Hepatocyte (in vitro differentiated cells): Measurements from ENCODE around the gene SHROOM3.

Experiments used
- EZH2 ChIP-seq: fragments of 200-600 bp; sonication (generic); IDR thresholded peaks from 2 replicates; pipeline ENCODE4 v1.6.1; 2016; ENCODE audit warnings: antibody characterized with exemption, mild to moderate bottlenecking, borderline replicate concordance
- TF ChIP-seq, protein P1 (sequence below): fragments of 200-600 bp; sonication (generic); IDR thresholded peaks from 2 replicates; pipeline ENCODE4 v1.5.1; 2016; ENCODE audit warnings: antibody characterized with exemption, mild to moderate bottlenecking; ENCODE audit not compliant: poor library complexity

GRCh38 chr4:76532805-76533204, 97.8 kb downstream of the SHROOM3 start:
- TF ChIP-seq, protein P1, sequence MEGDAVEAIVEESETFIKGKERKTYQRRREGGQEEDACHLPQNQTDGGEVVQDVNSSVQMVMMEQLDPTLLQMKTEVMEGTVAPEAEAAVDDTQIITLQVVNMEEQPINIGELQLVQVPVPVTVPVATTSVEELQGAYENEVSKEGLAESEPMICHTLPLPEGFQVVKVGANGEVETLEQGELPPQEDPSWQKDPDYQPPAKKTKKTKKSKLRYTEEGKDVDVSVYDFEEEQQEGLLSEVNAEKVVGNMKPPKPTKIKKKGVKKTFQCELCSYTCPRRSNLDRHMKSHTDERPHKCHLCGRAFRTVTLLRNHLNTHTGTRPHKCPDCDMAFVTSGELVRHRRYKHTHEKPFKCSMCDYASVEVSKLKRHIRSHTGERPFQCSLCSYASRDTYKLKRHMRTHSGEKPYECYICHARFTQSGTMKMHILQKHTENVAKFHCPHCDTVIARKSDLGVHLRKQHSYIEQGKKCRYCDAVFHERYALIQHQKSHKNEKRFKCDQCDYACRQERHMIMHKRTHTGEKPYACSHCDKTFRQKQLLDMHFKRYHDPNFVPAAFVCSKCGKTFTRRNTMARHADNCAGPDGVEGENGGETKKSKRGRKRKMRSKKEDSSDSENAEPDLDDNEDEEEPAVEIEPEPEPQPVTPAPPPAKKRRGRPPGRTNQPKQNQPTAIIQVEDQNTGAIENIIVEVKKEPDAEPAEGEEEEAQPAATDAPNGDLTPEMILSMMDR, result no peak
- TF ChIP-seq EZH2, result no peak
